Measurements from ENCODE around the gene ZNRD2.

The ZNRD2 gene

GRCh38 chr11:65573391-65574079 is 3.3 kb downstream of the ZNRD2 start:
- DNase-seq (ENCODE audit: low spot score) = no peak

DNA sequence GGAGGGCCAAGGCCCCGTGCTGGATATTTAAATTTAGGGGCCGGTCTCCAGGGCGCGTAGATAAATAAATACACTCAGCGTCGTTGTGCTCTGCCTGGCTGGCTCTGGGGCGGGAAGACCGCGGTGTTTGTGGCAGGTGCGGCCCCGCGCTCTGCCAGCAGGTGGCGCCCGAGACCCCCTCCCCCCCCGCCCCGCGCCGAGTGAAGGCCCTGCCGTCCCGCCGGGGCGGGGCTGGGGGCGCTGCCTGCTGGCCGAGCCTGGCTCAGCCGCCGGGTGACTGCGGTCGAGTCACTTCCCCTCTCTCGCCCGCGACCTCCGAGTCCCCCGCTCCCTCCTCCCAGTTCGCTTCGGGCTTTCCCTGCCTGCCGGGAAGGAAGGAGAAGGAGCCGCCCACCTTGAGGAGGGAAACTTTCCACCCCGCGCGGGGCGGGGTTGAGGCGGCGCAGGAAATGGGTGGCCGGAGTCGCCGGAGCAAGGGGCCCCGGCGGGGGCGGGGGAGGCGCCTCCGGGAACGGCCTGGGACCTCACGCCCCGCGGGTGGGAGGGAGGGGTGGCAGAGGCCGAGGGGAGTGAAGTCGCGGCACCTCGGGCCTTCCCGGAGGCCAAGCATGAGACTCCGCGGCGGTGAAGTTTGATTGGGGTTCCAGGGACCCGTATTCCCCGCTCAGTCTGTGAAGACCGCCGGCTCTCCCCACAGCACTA is 4.0 kb downstream of the ZNRD2 start:
- peak; percentile 90 for DNase-seq (ENCODE audit: low spot score)

DNA sequence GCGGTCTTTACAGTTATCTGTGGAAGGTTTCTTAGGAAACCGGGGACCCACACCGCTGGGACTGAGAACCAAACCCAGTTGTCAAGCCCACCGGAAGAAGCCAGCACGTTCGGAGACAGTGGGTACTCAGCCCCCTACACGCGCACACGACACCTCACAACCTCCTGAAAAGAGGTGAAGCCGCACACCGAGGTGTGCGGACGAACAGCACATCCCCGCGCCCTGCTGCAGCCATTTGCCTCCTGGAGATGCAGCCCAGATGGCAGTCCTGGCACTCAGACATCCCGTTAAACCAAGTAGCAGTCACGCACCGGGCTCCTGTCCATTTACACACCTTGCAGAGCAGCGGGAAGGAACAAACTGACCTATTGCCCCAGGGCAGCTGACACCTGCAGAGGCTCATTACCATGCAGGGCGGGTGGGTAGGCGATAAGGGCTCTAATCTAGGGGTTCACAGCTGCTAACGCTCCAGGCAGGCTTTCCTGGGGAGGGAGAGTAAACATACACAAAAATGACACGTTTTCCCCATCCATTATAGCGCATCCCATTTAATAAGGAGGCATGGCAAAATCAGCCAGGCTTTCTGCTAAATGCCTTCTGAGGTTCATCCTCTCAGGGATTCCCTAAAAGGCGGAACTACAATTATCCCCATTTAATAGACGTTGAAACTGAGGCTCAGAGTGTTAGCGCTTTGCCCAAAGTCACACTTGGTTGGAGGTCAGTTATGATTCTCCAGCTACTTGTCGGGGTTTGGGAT is 4.7 kb downstream of the ZNRD2 start:
- peak; percentile 75 for DNase-seq (ENCODE audit: low spot score)

- peak; percentile 79 for DNase-seq (ENCODE audit: low spot score)
Measured at GRCh38 chr11:65575568-65576231, 5.4 kb downstream of the ZNRD2 start, which contains the start of gene EHBP1L1. Gene EHBP1L1 (plus strand): TSS chr11:65576053. CDS start chr11:65576303, 250 bp downstream.

GRCh38 chr11:65576232-65576866 is 6.1 kb downstream of the ZNRD2 start:
- no peak for DNase-seq (ENCODE audit: low spot score)

GRCh38 chr11:65576867-65577755 is 6.8 kb downstream of the ZNRD2 start:
- DNase-seq (ENCODE audit: low spot score) = peak; percentile 76

- DNase-seq (ENCODE audit: low spot score) = no peak
Measured at GRCh38 chr11:65577756-65578109, 7.5 kb downstream of the ZNRD2 start.

DNA sequence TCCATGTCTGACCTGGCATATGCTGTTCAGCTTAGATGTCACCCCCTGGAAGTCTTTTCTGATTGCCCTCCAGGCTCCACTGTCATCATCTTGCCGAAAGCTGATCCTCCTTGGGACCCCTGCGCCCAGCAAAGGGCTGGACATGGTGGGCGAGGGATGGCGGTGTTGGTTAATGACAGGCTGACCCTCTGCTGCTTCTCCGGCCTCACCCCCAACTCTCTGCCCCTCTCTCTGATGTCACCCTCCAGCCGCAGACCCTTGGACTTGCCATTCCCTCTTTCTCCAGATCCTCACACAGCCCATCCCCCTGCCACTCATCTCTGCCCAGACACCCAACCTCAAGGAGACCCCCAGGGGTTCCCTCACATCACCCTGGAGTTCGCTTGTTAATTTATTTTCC is 7.9 kb downstream of the ZNRD2 start:
- no peak for DNase-seq (ENCODE audit: low spot score)

DNA sequence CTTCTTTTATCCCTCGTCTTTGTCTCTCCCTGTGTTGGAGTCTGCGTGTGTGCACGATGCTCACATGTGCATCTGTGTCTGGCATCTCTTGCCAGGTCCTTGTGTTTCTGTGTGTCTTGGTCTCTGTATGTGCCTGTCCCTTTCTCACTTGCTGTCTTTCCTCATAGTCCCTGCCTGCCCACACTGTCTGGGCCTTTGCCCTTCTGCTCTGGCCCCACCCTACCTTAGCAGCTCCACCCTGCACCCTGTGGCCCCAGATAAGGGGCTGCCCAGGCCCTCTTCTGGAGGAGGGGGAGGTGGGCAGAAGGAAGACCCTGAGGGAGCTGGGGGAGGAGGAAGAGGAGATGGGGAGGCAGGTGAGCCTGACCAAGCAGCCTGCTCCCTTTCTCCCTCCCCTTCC is 8.4 kb downstream of the ZNRD2 start:
- no peak for DNase-seq (ENCODE audit: low spot score)

DNA sequence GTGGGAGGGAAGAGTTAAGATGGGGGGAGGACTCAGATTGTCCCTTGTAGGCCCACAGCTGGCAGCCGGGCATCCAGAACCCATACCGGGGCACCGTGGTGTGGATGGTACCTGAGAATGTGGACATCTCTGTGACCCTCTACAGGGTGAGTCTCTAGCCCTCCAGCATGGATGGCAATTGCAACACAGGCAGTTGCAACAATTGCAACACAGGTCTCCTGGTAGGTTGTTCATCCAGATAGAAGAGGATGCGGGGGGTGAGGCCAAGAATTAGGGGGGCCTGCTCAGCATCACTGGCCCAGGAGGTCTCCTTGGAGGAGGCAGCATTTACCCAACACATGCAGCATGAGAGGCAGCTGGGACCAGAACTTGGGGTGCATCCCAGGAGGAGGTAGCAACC is 9.0 kb downstream of the ZNRD2 start:
- no peak for DNase-seq (ENCODE audit: low spot score)

GRCh38 chr11:65580031-65580692 is 9.9 kb downstream of the ZNRD2 start:
- no peak for DNase-seq (ENCODE audit: low spot score)

DNA sequence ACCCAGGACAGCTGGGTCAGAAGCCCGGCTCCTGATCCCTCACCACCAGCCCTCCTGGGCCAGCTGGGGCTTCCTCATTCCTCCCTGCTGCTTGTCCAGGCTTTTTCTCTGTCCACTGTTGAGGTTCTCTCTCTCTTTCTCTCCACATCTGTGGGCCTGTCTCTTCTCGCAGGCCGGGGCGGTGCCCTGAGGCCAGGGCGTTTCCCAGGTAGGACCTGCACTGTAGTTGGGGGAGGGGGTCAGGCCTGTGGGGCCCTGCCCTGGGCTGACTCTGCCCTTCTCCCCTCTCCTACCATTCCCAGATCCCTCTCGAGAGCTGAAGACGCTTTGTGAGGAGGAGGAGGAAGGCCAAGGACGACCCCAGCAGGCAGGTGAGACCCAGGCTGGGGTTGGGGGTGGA is 10.5 kb downstream of the ZNRD2 start:
- DNase-seq (ENCODE audit: low spot score) = no peak

DNA sequence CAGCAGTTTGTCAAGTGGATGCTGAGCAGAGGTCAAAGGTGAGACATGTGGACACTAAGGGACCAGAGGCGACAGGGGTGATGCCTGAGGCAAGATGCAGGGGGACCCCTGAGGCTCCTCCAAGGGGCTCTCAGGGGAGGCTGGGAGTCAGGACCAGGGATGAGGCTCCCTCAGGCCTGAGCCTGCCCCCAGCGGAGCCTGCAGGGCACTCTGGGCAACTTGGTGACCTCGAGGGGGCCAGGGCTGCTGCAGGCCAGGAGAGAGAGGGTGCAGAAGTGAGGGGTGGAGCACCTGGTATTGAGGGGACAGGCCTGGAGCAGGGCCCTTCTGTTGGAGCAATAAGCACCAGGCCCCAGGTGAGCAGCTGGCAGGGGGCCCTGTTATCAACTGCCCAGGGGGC is 11.7 kb downstream of the ZNRD2 start:
- no peak for DNase-seq (ENCODE audit: low spot score)

DNA sequence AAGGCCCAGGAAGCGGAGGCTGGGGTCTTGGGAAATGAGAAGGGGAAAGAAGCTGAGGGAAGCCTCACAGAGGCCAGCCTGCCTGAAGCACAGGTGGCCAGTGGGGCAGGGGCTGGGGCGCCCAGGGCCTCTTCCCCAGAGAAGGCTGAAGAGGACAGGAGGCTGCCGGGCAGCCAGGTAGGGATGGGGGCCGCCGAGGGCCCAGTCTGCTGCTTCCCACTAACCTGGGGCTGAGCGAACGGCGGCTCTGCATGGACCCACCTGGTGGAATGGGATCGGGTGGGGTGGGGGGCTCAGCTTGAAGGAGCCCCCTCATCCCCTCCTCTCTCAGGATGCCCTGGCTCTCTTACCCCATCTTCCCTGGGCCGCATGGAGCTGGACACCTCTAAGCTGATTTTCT is 13.3 kb downstream of the ZNRD2 start:
- no peak for DNase-seq (ENCODE audit: low spot score)

GRCh38 chr11:65584106-65584505 is 13.8 kb downstream of the ZNRD2 start:
- no peak for DNase-seq (ENCODE audit: low spot score)

DNA sequence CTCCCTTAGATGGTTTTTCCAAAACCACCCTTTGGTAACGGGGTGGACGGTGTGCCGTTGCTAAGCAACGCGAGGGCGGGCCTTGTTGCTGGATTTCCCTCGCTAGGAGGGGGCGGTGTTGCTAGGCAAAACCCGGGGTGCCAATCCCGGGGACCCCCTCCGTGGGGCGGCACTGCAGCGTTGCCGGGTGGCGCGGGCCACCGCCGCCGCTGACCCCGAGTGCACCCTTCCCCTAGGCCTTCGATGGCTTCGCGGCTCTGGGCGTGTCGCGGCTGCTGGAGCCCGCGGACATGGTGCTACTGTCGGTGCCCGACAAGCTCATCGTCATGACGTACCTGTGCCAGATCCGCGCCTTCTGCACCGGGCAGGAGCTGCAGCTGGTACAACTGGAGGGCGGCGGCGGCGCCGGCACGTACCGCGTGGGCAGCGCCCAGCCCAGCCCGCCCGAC is 14.5 kb downstream of the ZNRD2 start:
- no peak for DNase-seq (ENCODE audit: low spot score)

- no peak for DNase-seq (ENCODE audit: low spot score)
Measured at GRCh38 chr11:65585396-65586246, 15.3 kb downstream of the ZNRD2 start.

DNA sequence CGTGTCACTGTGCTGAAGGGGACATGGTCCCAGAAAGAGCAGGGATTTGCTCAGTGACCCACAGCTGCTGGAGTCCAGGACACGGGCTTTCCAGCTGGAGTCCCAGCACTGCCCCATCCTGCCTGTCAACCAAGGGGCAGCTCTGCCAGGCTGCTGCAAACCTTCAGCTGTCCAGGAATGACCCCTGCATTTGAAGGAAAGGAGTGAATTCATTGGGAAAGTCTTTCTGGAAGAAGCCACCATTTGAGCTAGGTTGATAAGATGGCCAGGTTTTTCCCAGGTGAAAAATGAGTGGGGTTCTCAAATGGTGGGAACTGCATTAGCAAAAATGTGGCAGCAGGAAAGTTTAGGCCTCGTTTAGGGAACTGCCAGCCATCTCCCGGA is 16.0 kb downstream of the ZNRD2 start:
- no peak for DNase-seq (ENCODE audit: low spot score)

DNA sequence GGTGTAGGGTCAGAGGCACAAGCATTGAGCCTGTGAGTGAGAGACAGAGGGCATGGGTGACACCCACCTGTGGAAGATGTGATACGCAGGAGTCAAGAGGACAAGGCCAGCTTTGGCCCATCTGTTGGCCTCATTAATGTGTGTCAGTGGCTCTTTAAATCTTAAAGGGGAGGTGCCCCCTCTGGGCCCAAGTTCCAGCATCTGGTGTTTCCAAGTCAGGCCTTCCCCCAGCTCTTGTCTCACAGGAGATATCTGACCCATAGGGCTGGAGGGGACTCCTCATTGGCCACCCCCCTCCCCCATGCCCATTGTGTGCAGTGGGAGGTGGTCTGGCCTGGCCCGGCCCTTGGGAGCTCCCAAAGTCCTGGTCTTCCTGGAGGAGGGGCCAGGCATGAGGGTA is 16.4 kb downstream of the ZNRD2 start:
- no peak for DNase-seq (ENCODE audit: low spot score)

Data from NAMALWA (cell line).